Medulla oblongata (tissue), 1 donor: ENCODE measurements around the gene ZNF516.

ENCODE experiments used
- DNase-seq: peaks from one replicate; pipeline ENCODE4 v3.0.0-alpha.2; 2015; ENCODE audit errors: extremely low spot score

The ZNF516 gene

DNA sequence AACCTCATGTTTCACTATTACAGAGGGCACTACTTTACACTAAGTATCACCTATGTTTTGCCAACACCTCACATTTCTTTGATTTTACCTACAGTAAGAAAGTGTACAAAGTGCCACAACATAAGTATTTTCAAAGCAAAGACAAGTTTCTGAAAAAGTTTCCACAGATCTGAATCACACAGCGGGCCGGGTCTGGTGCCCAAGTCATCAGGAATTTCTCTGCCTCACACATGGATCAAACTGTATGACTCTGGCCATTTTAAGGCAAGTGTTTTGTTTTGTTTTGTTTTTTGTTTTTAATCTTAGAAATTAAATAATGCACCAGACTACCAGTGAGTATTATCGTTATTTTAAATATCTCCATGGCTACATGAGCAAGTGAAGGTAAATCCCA lies 73.4 kb downstream of the ZNF516 start:
- no peak for DNase-seq

- no peak for DNase-seq
These were observed 74.0 kb downstream of the ZNF516 start for GRCh38 chr18:76420898-76421684.

GRCh38 chr18:76419811-76420210 lies 75.2 kb downstream of the ZNF516 start:
- DNase-seq, result no peak

- DNase-seq, result peak; percentile 38
These were observed 78.1 kb downstream of the ZNF516 start for GRCh38 chr18:76416911-76417310.

GRCh38 chr18:76414936-76415621 lies 80.0 kb downstream of the ZNF516 start:
- DNase-seq, result no peak

- DNase-seq, result no peak
These were observed 82.0 kb downstream of the ZNF516 start for GRCh38 chr18:76412818-76413565.

DNA sequence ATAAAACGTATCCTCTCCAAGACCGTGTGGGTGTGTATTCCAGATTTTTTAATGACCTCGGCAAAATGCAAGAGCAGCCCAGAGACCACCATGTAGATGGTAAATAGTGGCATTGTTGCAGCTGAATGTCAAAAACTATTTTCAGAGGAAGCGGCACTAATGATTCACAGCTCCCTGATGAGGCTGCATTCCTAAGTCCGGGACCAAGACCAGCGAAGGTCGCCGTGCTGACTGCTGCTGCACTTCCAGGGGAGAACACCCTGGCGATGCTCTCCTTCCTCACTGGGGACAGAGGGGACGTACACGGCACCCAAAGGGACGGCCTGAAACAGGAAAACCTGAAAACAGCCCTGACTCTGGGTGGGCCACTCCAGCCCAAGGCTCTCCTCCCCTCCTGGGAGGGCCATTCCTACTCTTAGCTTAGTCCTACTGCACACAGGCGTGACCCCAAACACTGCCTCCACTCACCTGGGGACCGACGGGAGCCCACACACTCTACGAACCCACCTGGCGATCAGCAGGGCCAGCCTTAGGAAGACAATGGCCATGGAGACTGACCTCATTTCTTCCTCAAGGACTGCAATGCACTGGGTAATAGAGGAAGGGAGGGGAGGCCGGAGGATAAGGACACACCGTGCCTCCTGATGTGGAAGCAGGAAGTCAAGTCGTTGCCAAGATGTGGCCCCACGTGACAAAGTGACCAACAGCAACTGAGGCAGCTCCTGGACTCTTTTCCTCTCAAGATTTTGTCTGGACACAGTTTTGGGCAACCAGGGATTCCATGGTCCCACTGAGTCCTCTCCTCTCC lies 82.8 kb downstream of the ZNF516 start:
- no peak for DNase-seq

GRCh38 chr18:76410660-76411417 lies 84.2 kb downstream of the ZNF516 start:
- DNase-seq, result no peak

DNA sequence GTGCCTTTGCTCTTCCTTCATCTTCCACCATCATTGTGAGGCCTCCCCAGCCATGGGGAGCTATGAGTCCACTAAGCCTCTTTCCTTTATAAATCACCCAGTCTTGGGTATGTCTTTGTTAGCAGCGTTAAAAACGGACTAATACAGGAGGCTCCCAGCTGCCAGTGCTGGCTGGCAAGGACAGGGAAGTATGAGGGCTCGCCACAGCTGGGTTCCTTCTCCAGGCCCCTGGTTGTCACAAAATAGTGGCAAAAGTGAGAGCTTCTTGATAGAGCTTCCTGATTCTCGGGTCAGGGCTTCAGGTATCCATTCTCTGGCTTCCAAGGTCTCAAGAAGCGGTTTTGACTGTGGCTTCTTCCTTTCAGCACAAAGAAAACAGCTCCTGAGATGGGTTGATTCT lies 85.0 kb downstream of the ZNF516 start:
- no peak for DNase-seq

DNA sequence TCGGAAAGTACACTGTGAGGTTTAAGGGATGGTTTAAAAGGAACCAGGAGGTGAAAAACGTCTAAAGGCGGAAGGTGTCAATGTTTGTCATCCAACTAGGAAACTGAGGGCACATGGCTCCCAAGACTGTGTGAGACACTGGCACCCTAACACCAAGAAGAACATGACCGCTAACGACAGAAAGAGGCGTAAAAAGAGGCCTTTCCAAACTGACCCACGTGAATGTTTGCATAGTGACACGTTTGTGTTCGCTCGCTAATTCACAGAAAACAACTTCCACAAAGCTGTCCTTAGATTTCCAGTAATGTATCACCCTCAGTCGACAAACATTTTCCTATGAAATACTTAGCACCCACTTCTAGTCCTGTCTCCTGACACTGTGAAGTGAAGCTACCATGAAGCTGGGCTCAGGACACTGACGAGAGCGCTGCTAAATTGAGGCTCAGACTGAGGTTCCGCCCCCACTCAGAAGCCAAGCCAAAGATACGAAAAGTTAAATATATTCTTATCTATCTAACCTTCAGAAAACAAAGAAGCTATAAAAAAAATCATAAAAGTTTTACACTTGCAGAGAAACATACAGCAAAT lies 86.5 kb downstream of the ZNF516 start:
- DNase-seq, result no peak

DNA sequence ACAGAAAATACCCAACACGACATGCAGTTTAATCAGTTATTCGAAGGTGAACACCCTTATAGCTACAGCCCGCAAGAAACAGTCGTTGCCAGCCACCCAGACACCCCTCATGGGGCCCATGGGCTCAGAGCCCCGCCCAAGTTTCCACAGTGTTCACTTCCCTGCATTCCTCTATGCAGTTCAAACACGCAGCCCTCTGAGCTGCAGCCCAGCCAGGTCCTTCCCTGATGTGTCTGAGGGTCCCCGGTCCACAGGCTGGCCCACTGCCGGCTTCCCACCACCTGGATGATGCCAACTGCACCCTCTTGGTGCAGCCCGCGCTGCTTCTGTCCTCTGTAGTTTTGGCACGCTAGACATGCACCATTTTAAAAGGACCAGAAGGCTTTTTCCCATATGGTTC lies 87.4 kb downstream of the ZNF516 start:
- DNase-seq, result no peak

- DNase-seq, result no peak
These were observed 88.3 kb downstream of the ZNF516 start for GRCh38 chr18:76406791-76407190.

DNA sequence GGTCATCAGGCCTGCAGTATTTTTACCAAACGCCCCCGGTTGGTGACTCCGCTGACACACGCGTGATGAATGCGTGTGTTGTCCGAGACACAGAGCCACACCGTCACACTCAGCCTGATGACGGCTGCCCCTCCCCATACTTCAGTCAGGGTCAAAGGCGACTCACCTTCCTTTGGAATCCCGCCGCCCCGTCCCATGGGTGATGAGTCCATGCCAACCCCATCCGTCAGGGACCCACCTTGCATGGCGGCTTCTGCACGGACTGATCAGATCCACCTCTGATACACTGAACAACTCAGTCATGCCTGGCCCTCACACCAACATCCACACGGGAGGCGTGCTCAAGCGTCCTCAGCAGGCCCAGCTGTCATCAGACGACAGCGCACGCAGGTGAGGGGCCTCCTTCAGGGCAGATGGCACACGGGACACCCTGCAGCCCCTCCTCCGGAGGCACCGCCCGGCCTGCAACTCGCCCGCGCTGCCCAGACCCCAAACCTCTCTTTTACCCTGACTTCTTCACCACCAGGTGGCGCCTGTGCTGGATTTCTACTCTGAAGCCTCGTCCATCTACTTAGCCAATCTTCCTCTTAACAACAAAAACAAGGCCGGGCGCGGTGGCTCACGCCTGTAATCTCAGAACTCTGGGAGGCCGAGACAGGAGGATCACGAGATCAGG lies 89.2 kb downstream of the ZNF516 start:
- DNase-seq, result no peak

DNA sequence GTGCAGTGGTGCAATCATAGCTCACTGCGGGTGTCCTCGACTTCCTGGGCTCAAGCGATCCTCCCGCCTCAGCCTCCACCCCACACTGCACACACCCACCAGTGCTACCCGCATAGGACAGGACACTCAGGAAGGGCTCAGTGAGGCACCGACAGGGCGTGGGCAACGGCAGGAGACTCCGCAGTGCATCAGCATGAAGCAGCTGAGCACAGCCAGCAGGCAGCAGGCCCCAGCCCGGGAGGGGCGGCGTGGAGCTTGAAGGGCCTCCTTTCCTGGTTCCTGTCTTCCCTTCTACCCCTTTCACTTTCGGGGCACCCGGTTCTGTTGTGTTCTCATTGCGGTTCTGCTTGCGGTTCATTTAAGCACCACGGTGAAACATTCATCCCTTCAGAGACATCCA lies 89.8 kb downstream of the ZNF516 start:
- no peak for DNase-seq

GRCh38 chr18:76404345-76404831 lies 90.7 kb downstream of the ZNF516 start:
- DNase-seq, result no peak

DNA sequence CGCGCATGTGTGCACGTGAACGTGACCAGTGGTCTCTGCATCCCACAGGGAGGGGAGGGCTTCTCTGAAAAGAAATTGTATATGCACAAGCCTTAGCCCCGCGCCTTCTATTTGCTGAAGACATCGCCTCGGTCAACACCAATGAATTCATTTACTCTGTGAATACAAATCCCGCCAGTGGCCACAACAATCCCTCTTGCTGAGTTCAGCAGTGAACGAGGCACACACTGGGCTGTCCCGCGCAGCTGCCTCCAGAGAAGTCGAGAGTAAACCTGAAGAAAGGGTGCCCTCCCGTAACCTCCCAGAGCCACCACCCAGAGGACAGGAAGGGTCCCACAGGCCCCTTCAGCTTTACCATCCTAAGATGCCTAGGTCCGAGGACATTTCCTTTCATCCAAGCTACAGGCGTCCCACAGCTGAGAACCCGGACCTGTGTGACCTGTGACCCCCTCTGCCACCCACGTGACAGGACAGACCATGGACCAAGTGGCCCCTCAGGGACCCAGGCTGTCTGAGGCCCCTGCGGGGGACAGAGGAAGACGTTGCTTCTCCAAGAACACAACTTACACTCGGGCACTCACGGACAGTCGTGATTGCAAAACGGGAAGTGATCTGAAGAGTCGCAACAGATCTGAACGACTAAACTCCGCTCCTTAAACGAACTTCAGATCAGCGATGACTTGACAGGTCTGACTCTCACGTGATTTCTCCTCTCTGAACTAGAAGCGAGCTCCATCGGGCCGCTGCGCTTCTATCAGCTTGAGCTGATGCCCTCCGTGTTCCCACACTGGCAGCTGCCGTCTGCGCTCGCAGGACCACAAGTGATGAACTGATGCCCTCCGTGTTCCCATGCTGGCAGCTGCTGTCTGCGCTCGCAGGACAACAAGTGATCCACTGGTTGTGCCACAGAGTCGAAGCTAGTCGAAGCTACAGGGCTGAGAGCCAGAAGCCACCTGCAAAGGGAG lies 92.7 kb downstream of the ZNF516 start:
- no peak for DNase-seq

GRCh38 chr18:76401498-76401897 lies 93.5 kb downstream of the ZNF516 start:
- no peak for DNase-seq

DNA sequence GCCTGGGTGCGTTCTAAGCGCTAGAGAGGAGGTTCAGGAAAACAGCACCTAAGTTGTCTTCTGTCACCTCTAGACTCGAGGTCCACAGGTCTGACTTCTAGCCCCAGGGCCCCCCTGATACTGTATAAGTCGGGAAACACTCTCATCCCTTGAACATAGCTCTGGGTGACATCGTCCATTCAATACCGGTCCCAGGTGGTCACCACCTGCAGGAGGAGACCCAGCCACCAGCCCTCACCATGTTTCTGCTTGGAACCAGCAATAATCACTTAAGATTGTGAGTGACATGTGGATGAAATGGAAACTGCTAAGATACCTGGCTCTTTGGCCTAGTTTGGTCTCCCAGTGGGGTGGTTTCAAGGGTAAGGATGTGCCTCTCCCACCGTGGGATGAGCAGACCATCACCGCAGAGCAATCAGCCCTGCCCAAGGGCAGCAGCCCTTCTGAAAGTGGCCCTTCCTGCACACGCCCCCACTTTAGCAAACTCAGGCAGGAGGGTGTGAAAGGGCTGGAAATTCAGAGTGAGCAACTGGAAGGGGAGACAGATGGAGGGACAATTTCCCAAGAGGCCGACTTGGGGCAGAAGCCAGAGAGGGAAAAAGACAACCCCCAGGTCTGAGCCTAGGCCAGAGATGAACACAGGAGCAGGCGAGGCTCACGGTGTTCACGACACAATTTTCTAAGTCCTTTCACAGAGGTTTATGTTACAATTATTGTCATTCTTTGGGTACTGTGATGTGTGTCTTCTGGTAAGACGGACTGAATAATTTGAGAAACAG lies 95.2 kb downstream of the ZNF516 start:
- DNase-seq, result no peak
